OCI-LY3 (cell line): ENCODE measurements around the gene CA10.

Source experiments
- H2AFZ ChIP-seq: fragments of 200-600, 300-600 bp; shearing (Covaris generic); 2 replicates; pipeline ENCODE4 v1.6.0; 2014; ENCODE audit warnings: antibody characterized with exemption, low read depth, low read length
- H3K27ac ChIP-seq: fragments of 200-600, 300-600 bp; sonication (generic); 2 replicates; pipeline ENCODE4 v1.5.1; 2014; ENCODE audit warnings: mild to moderate bottlenecking, low read length, moderate library complexity, mixed read lengths
- H3K27me3 ChIP-seq: fragments of 200-600, 300-600 bp; sonication (generic); 2 replicates; pipeline ENCODE4 v1.6.1; 2014; ENCODE audit warnings: low read depth, low read length, mixed read lengths
- H3K36me3 ChIP-seq: fragments of 200-600, 300-600 bp; sonication (generic); replicated peaks from 2 replicates; pipeline ENCODE3; 2014; ENCODE audit warnings: low read depth, low read length, mixed read lengths
- H3K4me1 ChIP-seq: fragments of 300-600, 200-600 bp; sonication (generic); 2 replicates; pipeline ENCODE4 v1.6.1; 2014; ENCODE audit warnings: low read length, mixed read lengths
- H3K4me2 ChIP-seq: fragments of 200-600, 300-600 bp; sonication (generic); 2 replicates; pipeline ENCODE4 v1.6.1; 2014; ENCODE audit warnings: low read length, mixed read lengths
- H3K4me3 ChIP-seq: fragments of 300-600, 200-600 bp; sonication (generic); 2 replicates; pipeline ENCODE4 v1.5.1; 2014; ENCODE audit warnings: antibody characterized with exemption, mild to moderate bottlenecking, low read length, moderate library complexity
- H3K79me2 ChIP-seq: fragments of 300-600, 200-600 bp; shearing (Covaris generic); 2 replicates; pipeline ENCODE4 v1.6.1; 2014; ENCODE audit warnings: mild to moderate bottlenecking, low read length, mixed read lengths
- H3K9ac ChIP-seq: fragments of 300-600, 200-600 bp; shearing (Covaris generic); 2 replicates; pipeline ENCODE4 v1.6.0; 2014; ENCODE audit warnings: mild to moderate bottlenecking, low read length, moderate library complexity
- H3K9me3 ChIP-seq: fragments of 200-600, 300-600 bp; shearing (Covaris generic); 2 replicates; pipeline ENCODE4 v1.6.1; 2014; ENCODE audit warnings: low read length, mixed read lengths; ENCODE audit not compliant: insufficient read depth
- H4K20me1 ChIP-seq: fragments of 200-600, 300-600 bp; sonication (generic); 2 replicates; pipeline ENCODE4 v1.6.1; 2016; ENCODE audit warnings: low read length, mixed read lengths; ENCODE audit not compliant: insufficient read depth
- EZH2phosphoT487 ChIP-seq: fragments of 200-600 bp; shearing (Covaris generic); IDR thresholded peaks from 2 replicates; pipeline ENCODE4 v1.6.1; 2018; ENCODE audit warnings: antibody characterized with exemption, mixed run types, low read depth
- TF ChIP-seq, protein P1 (sequence below): fragments of 200-600, 300-600 bp; sonication (generic); IDR thresholded peaks from 2 replicates; pipeline ENCODE4 v1.5.1; 2014; ENCODE audit warnings: antibody characterized with exemption, low read length, low read depth

The CA10 gene

DNA sequence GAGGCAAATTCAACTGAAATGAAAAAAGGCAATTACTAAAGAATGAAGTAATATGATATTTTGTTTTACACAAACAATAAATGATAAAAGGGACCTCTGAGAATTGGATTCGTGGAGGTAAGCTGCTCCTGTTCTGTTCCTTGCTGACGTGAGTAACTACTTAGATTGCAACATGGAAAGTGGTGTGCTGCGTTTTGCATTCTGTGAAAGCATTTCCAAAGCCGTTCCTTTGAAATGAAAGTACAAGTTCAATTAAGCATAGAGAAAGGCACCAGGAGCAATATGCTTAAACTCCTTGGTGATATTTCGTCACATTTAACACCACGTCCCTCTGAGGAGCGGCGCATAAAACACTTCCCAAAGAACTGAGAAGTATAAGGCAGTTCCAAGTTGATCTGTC, 516.5 kb downstream of the CA10 start:
- Histone ChIP-seq H4K20me1 (no peaks in the 10 kb centered on the region), H3K27me3 (peaks cover 26% of the 10 kb centered on the region), H3K27ac (no peak overlapping the region), H3K9ac (no peak overlapping the region), H3K4me2 (no peak overlapping the region), H3K79me2 (no peaks in the 10 kb centered on the region), H3K36me3 (no peaks in the 10 kb centered on the region), H3K4me3 (no peak overlapping the region), H3K4me1 (no peaks in the 10 kb centered on the region), H2AFZ (no peak overlapping the region), H3K9me3 (no peaks in the 10 kb centered on the region)
- TF ChIP-seq, protein P1, sequence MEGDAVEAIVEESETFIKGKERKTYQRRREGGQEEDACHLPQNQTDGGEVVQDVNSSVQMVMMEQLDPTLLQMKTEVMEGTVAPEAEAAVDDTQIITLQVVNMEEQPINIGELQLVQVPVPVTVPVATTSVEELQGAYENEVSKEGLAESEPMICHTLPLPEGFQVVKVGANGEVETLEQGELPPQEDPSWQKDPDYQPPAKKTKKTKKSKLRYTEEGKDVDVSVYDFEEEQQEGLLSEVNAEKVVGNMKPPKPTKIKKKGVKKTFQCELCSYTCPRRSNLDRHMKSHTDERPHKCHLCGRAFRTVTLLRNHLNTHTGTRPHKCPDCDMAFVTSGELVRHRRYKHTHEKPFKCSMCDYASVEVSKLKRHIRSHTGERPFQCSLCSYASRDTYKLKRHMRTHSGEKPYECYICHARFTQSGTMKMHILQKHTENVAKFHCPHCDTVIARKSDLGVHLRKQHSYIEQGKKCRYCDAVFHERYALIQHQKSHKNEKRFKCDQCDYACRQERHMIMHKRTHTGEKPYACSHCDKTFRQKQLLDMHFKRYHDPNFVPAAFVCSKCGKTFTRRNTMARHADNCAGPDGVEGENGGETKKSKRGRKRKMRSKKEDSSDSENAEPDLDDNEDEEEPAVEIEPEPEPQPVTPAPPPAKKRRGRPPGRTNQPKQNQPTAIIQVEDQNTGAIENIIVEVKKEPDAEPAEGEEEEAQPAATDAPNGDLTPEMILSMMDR, result no peak
- TF ChIP-seq EZH2phosphoT487, result no peak

DNA sequence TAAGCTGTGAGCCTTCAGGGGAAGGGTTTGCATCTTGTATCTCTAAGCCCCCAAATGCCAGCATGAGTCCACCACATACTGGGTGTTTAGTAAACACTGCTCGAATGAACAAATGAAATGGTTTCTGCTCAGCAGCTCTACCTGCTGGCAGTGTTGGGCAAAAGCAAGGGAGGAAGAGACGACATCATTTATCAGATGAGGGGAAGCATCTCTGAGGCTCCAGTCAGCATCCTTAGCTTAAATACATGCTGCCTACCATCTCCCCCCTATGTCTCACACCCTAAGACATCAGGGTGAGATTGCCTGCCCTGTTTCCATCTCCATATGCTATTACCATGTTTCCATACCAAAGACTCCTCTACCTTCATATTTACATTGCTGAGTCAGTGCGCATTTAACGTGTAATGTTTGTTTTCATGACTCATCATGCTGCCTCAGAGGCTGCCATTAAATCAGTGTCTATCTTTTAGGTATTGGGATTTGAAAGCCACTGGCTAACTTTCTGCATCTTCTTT, 518.3 kb downstream of the CA10 start:
- Histone ChIP-seq H3K9ac (no peak overlapping the region), H3K9me3 (no peaks in the 10 kb centered on the region), H3K4me1 (no peaks in the 10 kb centered on the region), H3K4me2 (no peak overlapping the region), H3K4me3 (no peak overlapping the region), H3K27me3 (peaks cover 26% of the 10 kb centered on the region), H3K79me2 (no peaks in the 10 kb centered on the region), H2AFZ (no peak overlapping the region), H3K27ac (no peak overlapping the region), H4K20me1 (no peaks in the 10 kb centered on the region), H3K36me3 (no peaks in the 10 kb centered on the region)
- TF ChIP-seq, protein P1, result peak; percentile 49
- no peak for TF ChIP-seq EZH2phosphoT487

GRCh38 chr17:51638971-51639370, 519.5 kb downstream of the CA10 start:
- H3K36me3 ChIP-seq, result no peaks in the 10 kb centered on the region
- H3K27ac ChIP-seq, result no peak overlapping the region
- no peak overlapping the region for H3K4me3 ChIP-seq
- H3K27me3 ChIP-seq, result peaks cover 21% of the 10 kb centered on the region
- H3K4me1 ChIP-seq, result no peaks in the 10 kb centered on the region
- H4K20me1 ChIP-seq, result no peaks in the 10 kb centered on the region
- H3K4me2 ChIP-seq, result no peak overlapping the region
- TF ChIP-seq, protein P1, result no peak
- TF ChIP-seq EZH2phosphoT487, result no peak
- H3K9me3 ChIP-seq, result no peaks in the 10 kb centered on the region
- no peaks in the 10 kb centered on the region for H3K79me2 ChIP-seq
- no peak overlapping the region for H2AFZ ChIP-seq
- H3K9ac ChIP-seq, result no peak overlapping the region

GRCh38 chr17:51636291-51636690, 522.2 kb downstream of the CA10 start:
- H3K4me3 ChIP-seq, result no peak overlapping the region
- H2AFZ ChIP-seq, result no peak overlapping the region
- H3K4me2 ChIP-seq, result no peak overlapping the region
- H4K20me1 ChIP-seq, result no peaks in the 10 kb centered on the region
- TF ChIP-seq, protein P1, result no peak
- no peak for TF ChIP-seq EZH2phosphoT487
- H3K27me3 ChIP-seq, result no peaks in the 10 kb centered on the region; the same call in 1 of the 2 replicates
- no peak overlapping the region for H3K27ac ChIP-seq
- no peaks in the 10 kb centered on the region for H3K79me2 ChIP-seq
- no peaks in the 10 kb centered on the region for H3K9me3 ChIP-seq
- H3K36me3 ChIP-seq, result no peaks in the 10 kb centered on the region
- no peaks in the 10 kb centered on the region for H3K4me1 ChIP-seq
- no peak overlapping the region for H3K9ac ChIP-seq
